ENCODE results near the gene NPHS1.

Gene NPHS1

GRCh38 chr19:35885904-35886303 lies 33.6 kb upstream of the NPHS1 start:
- no peak overlapping the region for H3K4me3 ChIP-seq (ENCODE audit: low read depth, low read length)
- TF ChIP-seq CTCF (IDR thresholded peaks at IDR 0.05; ENCODE audit: borderline replicate concordance, insufficient read depth, low read depth, low read length) = no peak

- H3K4me3 ChIP-seq (ENCODE audit: low read depth, low read length) = no peak overlapping the region
- TF ChIP-seq CTCF (IDR thresholded peaks at IDR 0.05; ENCODE audit: borderline replicate concordance, insufficient read depth, low read depth, low read length) = no peak
These were observed 33.0 kb upstream of the NPHS1 start for GRCh38 chr19:35885225-35885738.

- TF ChIP-seq CTCF (IDR thresholded peaks at IDR 0.05; ENCODE audit: borderline replicate concordance, insufficient read depth, low read depth, low read length) = no peak
- H3K4me3 ChIP-seq (ENCODE audit: low read depth, low read length) = no peak overlapping the region
These were observed 31.6 kb upstream of the NPHS1 start for GRCh38 chr19:35883882-35884281.

- peak; percentile 32; the same call in 1 of the 2 replicates for TF ChIP-seq CTCF (IDR thresholded peaks at IDR 0.05; ENCODE audit: borderline replicate concordance, insufficient read depth, low read depth, low read length)
- H3K4me3 ChIP-seq (ENCODE audit: low read depth, low read length) = no peak overlapping the region
These were observed 30.0 kb upstream of the NPHS1 start for GRCh38 chr19:35882114-35882832.

GRCh38 chr19:35879770-35880317 lies 27.5 kb upstream of the NPHS1 start:
- no peak for TF ChIP-seq CTCF (IDR thresholded peaks at IDR 0.05; ENCODE audit: borderline replicate concordance, insufficient read depth, low read depth, low read length)
- H3K4me3 ChIP-seq (ENCODE audit: low read depth, low read length) = no peak overlapping the region

- H3K4me3 ChIP-seq (ENCODE audit: low read depth, low read length) = no peak overlapping the region
- TF ChIP-seq CTCF (IDR thresholded peaks at IDR 0.05; ENCODE audit: borderline replicate concordance, insufficient read depth, low read depth, low read length) = no peak
These were observed 26.8 kb upstream of the NPHS1 start for GRCh38 chr19:35879068-35879467.

GRCh38 chr19:35874392-35874930 lies 22.2 kb upstream of the NPHS1 start:
- TF ChIP-seq CTCF (IDR thresholded peaks at IDR 0.05; ENCODE audit: borderline replicate concordance, insufficient read depth, low read depth, low read length) = no peak
- H3K4me3 ChIP-seq (ENCODE audit: low read depth, low read length) = no peak overlapping the region

Data from GM12875 (cell line).